GM19395 (cell line): ENCODE data around the gene AKT3.

Experiments used
- ATAC-seq: cut with Tn5 transposase; IDR thresholded peaks from one replicate; pipeline ENCODE4 v1.9.1; 2021; ENCODE audit warnings: mild to moderate bottlenecking, moderate library complexity; ENCODE audit not compliant: unreplicated experiment

AKT3 gene

DNA sequence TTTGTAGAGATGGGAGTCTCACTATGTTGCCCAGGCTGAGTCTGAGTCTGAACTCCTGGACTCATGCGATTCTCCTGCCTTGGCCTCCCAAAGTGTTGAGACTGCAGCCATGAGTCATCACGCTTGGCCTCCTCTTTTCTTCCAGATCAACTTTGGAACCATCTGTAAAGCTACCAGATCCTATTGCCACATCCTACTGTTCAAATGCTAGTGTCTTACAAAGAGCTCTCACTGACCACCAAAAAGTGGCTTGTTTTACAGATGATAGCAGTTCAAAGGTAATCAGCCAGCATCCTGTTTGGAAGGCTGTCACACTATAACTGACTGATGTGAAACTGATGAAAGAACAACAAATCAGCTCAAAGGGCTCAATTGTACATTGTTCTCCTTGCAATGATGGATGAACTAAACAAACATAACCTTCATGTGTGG is 221.6 kb downstream of the AKT3 start:
- ATAC-seq = no peak

- no peak for ATAC-seq
These were observed 226.2 kb downstream of the AKT3 start for GRCh38 chr1:243623841-243624240.

DNA sequence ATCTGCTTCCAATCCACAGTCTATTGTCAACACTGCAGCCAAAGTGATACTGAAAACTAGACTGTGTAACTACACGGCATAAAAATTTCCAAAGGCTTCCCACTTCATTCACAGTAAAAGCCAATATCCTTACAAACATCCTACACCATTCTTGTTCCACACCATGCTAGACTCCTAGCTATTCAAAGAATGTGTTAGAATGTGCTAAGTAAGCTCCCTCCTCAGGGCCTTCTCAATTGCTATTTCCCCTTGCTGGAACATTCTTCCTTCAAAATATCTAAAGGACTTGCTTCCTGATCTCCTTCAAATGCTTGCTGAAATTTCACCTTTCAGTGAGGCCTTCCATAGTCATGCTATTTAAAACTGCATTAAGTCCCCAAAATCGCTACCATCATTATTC is 228.1 kb downstream of the AKT3 start:
- ATAC-seq = no peak

- no peak for ATAC-seq
These were observed 229.9 kb downstream of the AKT3 start for GRCh38 chr1:243620096-243620495.

- no peak for ATAC-seq
These were observed 240.3 kb downstream of the AKT3 start for GRCh38 chr1:243609698-243610097.

DNA sequence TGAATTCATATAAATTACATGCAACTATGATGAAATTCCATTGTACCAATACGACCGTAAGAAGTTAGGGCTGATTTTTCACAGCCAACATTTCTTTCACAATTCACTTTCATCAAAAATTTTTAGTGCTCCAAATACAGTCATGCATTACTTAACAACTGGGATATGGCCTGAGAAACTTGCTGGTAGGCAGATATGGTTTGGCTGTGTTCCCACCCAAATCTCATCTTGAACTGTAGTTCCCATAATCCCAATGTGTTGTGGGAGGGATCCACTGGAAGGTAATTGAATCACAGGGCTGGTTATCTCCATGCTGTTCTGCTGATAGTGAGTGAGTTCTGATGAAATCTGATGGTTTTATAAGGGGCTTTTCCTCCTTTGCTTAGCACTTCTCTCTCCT is 244.4 kb downstream of the AKT3 start:
- ATAC-seq = no peak

DNA sequence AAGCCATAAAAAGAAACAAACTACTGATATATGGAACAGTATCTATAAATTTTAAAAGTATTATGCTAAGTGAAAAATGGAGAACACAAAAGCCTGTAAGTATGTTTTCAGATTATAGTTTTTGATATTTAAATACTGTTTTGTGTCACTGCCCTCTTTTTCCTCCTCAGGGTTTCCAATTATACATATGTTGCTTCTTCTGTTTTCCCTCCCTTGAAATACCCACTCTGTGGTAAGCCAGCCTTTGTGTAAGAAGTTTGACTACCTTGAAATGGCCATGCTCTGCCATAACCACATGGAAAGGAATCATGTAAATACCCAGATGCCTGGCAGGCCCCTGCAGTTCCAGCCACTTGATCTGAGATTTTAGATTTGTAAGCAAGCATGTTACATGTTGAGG is 248.3 kb downstream of the AKT3 start:
- no peak for ATAC-seq

- no peak for ATAC-seq
These were observed 251.6 kb downstream of the AKT3 start for GRCh38 chr1:243598433-243598832.

GRCh38 chr1:243597383-243597782 is 252.7 kb downstream of the AKT3 start:
- no peak for ATAC-seq

GRCh38 chr1:243596431-243597062 is 253.5 kb downstream of the AKT3 start:
- peak; percentile 99 for ATAC-seq

DNA sequence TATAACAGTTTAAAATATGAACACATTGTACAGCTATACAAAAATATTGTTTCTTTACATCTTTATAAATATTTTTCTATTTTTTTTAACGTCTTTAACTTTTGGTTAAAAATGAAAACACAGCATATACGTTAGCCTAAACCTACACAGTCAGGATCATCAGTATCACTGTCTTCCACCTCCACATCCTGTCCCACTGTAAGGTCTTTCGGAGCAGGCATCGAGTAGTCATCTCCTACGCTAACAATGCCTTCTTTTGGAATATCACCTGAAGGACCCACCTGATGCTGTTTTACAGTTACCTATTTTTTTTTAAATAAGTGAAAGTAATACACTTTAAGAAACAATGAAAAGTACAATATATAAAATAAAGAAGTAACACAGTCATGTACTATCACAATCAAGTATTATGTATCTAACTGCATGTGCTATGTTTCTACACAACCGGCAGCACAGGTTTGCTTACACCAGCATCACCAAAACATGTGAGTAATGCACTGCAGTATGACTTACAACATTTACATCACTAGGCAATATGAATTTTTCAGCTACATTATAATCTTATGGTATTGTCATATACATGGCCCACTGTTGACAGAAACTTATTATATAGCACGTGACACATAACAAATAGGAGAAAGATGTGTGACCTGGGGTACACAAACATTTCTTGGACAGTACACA is 254.4 kb downstream of the AKT3 start:
- ATAC-seq = peak; percentile 21

DNA sequence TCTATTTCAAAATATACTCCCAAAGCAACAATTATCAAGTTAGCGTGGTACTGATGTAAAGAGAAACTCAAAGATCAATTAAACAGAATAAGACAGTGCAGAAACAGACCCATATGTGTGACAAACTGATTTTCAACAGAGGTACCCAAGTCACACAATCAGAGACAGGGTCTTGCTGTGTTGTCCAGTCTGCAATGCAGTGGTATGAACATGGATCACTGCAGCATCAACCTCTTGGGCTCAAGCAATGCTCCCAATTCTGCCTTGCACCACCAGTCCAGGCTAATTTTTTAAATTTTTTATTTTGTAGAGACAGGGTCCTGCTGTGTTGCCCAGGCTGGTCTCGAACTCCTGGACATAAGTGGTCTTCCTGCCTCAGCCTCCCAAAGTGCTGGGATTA is 255.6 kb downstream of the AKT3 start:
- ATAC-seq = no peak

DNA sequence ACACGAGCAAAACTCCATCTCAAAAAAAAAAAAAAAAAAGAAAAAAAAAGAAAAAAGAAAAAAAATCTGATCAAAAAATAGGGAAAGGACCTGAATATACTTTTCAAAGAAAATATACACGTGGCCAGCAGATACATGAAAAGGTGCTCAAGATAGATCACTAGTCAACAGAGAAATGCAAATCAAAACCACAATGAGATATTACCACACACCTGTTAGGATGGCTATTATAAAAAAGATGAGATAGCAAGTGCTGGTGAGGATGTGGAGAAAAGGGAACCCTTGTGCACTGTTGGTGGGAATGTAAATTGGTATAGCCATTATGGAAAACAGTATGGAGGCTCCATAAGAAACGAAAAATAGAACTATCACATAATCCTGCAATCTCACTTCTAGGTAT is 260.8 kb downstream of the AKT3 start:
- peak; percentile 77 for ATAC-seq

- ATAC-seq = peak; percentile 95
These were observed 262.1 kb downstream of the AKT3 start for GRCh38 chr1:243587823-243588560.

GRCh38 chr1:243587285-243587684 is 262.8 kb downstream of the AKT3 start:
- ATAC-seq = no peak

- ATAC-seq = no peak
These were observed 264.1 kb downstream of the AKT3 start for GRCh38 chr1:243585982-243586381.

DNA sequence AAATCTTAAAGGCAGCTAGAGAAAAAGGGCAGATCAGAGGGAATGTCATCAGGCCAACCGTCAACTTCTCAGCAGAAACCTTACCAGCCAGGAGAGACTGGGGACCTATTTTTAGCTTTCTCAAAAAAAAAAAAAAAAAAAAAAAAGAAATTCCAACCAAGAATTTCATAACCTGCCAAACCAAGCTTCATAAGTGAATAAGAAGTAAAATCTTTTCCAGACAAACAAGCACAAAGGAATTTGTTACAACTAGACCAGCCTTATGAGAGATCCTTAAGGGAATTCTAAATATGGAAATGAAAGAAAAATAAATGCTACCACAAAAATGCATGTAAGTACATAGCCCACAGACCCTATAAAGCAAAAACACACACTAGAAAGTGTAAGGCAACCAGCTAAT is 267.7 kb downstream of the AKT3 start:
- ATAC-seq = no peak

- no peak for ATAC-seq
These were observed 269.1 kb downstream of the AKT3 start for GRCh38 chr1:243580984-243581383.

DNA sequence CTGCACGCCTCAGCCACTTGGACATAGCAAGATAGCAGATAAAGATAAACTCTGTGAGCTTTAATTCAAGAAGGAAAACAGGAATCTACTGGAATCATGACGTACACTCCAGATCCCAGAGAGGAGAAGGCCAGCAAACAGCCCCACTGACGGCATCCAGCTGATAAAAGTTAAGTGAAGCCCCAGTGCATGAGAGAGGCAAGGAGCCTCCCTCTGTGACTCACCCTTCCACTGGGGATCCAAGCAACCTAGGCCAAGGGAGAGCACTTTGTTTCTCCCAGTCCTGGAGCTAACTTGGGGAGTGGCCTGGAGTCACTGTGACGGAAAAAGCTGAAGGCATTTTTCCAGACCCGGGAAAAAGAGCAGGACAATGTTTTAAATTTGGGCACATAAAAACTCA is 270.0 kb downstream of the AKT3 start:
- ATAC-seq = no peak

DNA sequence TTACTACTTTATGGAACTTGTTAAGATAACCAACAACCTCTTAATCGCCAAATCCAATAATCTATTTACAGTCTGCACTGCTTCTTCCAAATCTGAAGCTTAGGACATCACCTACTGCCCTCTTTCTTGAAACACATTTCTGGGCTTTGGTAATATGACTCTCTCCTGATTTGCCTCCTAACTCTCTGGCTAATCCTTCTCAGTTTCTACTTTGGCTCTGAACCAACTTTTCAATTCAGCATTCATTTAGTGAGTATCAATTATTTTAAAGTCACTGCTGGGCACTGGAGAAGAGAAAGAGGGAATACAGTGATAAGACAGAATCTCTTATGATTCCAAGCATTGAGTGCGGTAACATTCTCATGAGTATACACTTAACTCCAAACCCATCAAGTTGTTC is 275.0 kb downstream of the AKT3 start:
- ATAC-seq = no peak

- ATAC-seq = no peak
These were observed 277.1 kb downstream of the AKT3 start for GRCh38 chr1:243572940-243573339.

DNA sequence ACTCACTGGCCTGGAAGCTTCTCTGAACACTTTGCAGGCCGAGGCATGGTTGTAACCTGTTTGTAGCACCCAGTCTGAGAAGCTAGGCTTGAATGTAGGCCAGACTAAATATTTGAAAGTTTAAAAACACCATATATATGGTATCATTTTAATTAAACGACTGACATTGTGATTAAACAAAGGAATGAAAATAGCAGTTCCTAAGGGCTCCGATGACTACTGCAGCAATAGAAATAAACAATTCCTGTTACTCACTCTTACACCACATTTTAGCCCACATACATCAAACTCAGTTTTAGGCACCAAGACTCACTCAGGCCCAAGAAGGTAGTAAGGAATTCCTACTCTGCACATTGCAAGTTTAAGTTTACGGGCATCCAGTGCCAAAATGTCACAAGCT is 281.2 kb downstream of the AKT3 start:
- ATAC-seq = no peak
